Skeletal muscle tissue (tissue), 4 donors: ENCODE results near the gene RASGRF2. TPM values are rescaled to one million over a fixed set of nuclear protein-coding genes. Genes with fewer than 3 reads are reported as not detected.

ENCODE experiments used
- H3K27ac ChIP-seq: one replicate; pipeline ENCODE4 v1.7.0; 2013; ENCODE audit warnings: mild to moderate bottlenecking, low read depth, low read length, inconsistent platforms
- H3K27me3 ChIP-seq, 3 donors: one replicate each; pipeline ENCODE4 v1.7.0; 2013; ENCODE audit warnings: low read length in 3 of 3; ENCODE audit not compliant: control insufficient read depth in 3 of 3, insufficient read depth in 3 of 3
- H3K36me3 ChIP-seq, 3 donors: one replicate each; pipeline ENCODE4 v1.7.0; 2013; ENCODE audit warnings: low read length in 3 of 3; ENCODE audit not compliant: control insufficient read depth in 3 of 3, insufficient read depth in 3 of 3
- H3K4me1 ChIP-seq, 3 donors: one replicate each; pipeline ENCODE4 v1.7.0; 2013; ENCODE audit warnings: low read length in 3 of 3, mild to moderate bottlenecking in 3 of 3; ENCODE audit not compliant: control insufficient read depth in 3 of 3, insufficient read depth in 3 of 3
- H3K4me3 ChIP-seq, 3 donors: one replicate each; pipeline ENCODE4 v1.7.0; 2013; ENCODE audit warnings: low read length in 3 of 3
- H3K9ac ChIP-seq, 3 donors: one replicate each; pipeline ENCODE4 v1.7.0; 2013; ENCODE audit warnings: low read length in 3 of 3, mild to moderate bottlenecking in 3 of 3, moderate library complexity in 2 of 3, low read depth in 1 of 3
- H3K9me3 ChIP-seq, 3 donors: one replicate each; pipeline ENCODE4 v1.7.0; 2013; ENCODE audit warnings: low read length in 3 of 3; ENCODE audit not compliant: control insufficient read depth in 3 of 3
- total RNA-seq: library from RNA; depleted of rRNA; stranded (reverse); fragments of >200 nt; gene quantifications from one replicate; pipeline ENCODE4 v1.2.3, GENCODE V29; 2014
- donor health status: Osteomylitis.

Gene RASGRF2
- total RNA-seq, 1 donor from 2014 or later = 1.0 TPM

DNA sequence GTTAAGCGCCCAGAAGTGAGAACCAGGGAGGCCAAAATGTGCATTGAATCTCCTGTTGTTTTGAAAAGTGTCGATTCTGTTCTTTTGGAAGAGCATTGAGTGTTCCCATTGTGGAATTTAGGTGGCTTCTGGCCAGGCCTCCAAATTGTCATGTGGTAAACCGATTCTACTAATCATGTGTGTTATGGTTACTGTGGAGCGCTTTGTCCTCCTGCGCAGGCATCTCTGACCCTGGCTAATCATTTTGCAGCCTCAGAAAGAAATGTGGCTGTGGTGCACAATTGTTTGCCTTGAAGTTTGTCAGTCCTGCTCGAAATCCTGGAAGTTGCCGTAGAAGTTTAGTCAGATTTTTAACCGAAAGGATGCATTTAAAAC lies 121.3 kb downstream of the RASGRF2 start:
- peaks cover 0 to 2% (median 0%) of the 10 kb centered on the region in 3 donors for H3K36me3 ChIP-seq
- H3K9ac ChIP-seq = no peak overlapping the region
- no peaks in the 10 kb centered on the region for H3K27me3 ChIP-seq
- H3K4me1 ChIP-seq = no peaks in the 10 kb centered on the region
- no peak overlapping the region for H3K27ac ChIP-seq
- H3K4me3 ChIP-seq = no peak overlapping the region
- peaks cover 0 to 5% (median 0%) of the 10 kb centered on the region in 3 donors for H3K9me3 ChIP-seq

GRCh38 chr5:81086881-81087281 lies 126.7 kb downstream of the RASGRF2 start:
- H3K9me3 ChIP-seq = peaks cover 0 to 3% (median 0%) of the 10 kb centered on the region in 3 donors
- H3K36me3 ChIP-seq = no peaks in the 10 kb centered on the region
- H3K9ac ChIP-seq = no peak overlapping the region
- H3K4me3 ChIP-seq = no peak overlapping the region
- H3K27me3 ChIP-seq = no peaks in the 10 kb centered on the region
- no peak overlapping the region for H3K27ac ChIP-seq
- H3K4me1 ChIP-seq = no peaks in the 10 kb centered on the region

DNA sequence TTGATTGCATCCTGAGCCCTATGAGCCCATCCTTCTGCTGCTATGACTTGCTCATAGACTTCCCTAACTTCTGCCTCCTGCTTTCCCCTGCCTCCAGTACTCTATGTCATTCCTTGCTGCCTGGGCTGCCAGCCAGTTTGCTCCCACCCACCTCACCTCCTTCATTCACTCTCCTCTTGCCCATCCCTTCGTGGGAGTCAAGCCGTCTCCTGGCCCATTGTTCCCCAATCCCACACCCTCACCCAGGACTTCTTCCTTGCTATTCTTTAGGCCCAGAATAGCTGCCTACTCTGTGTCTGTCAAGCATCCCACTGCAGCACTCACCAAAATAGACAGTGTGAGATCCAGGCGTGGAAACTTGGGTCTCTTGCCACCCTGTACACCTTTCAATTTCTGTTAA lies 131.0 kb downstream of the RASGRF2 start:
- Histone ChIP-seq H3K9me3 (peaks cover 0 to 3% (median 0%) of the 10 kb centered on the region in 3 donors), H3K4me1 (no peaks in the 10 kb centered on the region), H3K36me3 (no peaks in the 10 kb centered on the region), H3K27me3 (no peaks in the 10 kb centered on the region), H3K27ac (no peak overlapping the region), H3K4me3 (no peak overlapping the region), H3K9ac (no peak overlapping the region)

DNA sequence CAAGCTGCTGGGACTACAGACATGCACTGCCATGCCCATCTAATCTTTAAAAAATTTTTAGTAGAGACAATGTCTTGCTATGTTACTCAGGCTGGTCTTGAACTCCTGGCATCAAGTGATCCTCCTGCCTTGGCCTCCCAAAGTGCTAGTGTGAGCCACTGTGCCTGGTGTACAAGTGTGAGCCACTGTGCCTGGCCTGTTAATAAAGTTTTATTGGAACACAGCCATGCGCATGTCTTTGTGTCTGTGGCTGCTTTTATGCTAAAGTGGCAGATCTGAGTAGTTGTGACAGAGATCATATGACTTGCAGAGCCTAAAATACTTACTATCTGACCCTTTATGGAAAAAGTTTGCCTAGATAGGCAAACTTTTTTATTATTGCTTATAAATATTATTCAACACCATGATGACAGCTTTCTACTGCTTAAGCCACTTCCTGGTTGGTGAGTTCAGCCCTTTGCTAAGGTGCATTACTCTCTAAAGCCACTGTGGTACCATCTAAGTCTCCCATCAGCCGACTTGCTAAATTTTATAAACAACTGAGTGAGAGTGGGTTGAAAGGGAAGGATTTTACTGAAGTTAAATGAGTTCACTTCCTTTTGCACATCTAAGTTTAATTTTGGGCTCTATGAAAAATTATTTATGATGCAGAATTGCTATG lies 133.5 kb downstream of the RASGRF2 start:
- Histone ChIP-seq H3K36me3 (no peaks in the 10 kb centered on the region), H3K27ac (no peak overlapping the region), H3K9me3 (no peaks in the 10 kb centered on the region), H3K9ac (no peak overlapping the region), H3K4me1 (no peaks in the 10 kb centered on the region), H3K27me3 (no peaks in the 10 kb centered on the region), H3K4me3 (no peak overlapping the region)

GRCh38 chr5:81095835-81096234 lies 135.7 kb downstream of the RASGRF2 start:
- Histone ChIP-seq H3K27ac (no peak overlapping the region), H3K9ac (no peak overlapping the region), H3K27me3 (no peaks in the 10 kb centered on the region), H3K4me1 (no peaks in the 10 kb centered on the region), H3K9me3 (no peaks in the 10 kb centered on the region), H3K4me3 (no peak overlapping the region), H3K36me3 (no peaks in the 10 kb centered on the region)

DNA sequence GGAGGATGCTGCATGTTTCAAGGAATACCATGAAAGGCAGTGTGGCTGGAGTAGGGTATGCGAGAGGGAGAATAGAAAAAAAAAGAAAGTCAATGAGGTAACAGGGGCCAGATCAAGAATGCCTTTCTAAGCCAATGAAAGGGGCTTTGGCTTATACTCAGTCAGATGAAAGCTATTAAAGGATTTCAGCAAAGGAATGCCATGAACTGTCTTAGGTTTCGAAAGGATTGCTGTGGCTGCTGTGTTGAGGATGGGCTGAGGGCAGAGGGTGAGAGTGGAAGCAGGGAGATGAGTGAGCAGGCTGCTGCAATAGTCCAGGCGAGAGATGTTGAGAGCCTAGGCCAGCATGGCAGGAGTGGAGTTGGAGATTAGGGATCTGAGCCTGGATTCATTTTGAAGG lies 137.6 kb downstream of the RASGRF2 start:
- Histone ChIP-seq H3K36me3 (no peaks in the 10 kb centered on the region), H3K4me3 (no peak overlapping the region), H3K4me1 (no peaks in the 10 kb centered on the region), H3K27me3 (no peaks in the 10 kb centered on the region), H3K9me3 (no peaks in the 10 kb centered on the region), H3K27ac (no peak overlapping the region), H3K9ac (no peak overlapping the region)

- Histone ChIP-seq H3K4me3 (no peak overlapping the region), H3K36me3 (no peaks in the 10 kb centered on the region), H3K27ac (no peak overlapping the region), H3K9me3 (no peaks in the 10 kb centered on the region), H3K4me1 (no peaks in the 10 kb centered on the region), H3K27me3 (no peaks in the 10 kb centered on the region), H3K9ac (no peak overlapping the region)
Observed at GRCh38 chr5:81105261-81105877, 145.2 kb downstream of the RASGRF2 start.

DNA sequence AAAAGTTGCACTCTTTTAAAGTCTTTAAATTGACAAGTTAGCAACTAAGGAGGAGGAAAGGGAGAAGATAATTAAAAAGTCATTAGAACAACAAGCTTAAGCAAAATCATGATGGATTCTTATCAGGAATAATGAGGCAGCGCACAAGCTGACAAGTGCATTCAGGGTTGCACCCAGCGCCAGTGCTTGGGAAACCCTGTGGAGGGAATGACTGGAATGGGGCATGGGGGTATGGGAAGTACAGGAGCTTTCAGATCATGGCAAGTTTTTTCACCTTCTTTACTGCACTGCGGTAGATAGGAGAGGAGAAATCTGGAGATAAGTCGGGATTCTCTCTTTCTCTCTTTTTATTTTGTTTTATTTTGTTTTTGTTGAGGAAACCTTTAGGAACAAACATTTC lies 155.1 kb downstream of the RASGRF2 start:
- Histone ChIP-seq H3K9ac (no peak overlapping the region), H3K4me1 (no peaks in the 10 kb centered on the region), H3K27ac (no peak overlapping the region), H3K9me3 (no peaks in the 10 kb centered on the region), H3K4me3 (no peak overlapping the region), H3K27me3 (no peaks in the 10 kb centered on the region), H3K36me3 (peaks cover 0 to 3% (median 0%) of the 10 kb centered on the region in 3 donors)

DNA sequence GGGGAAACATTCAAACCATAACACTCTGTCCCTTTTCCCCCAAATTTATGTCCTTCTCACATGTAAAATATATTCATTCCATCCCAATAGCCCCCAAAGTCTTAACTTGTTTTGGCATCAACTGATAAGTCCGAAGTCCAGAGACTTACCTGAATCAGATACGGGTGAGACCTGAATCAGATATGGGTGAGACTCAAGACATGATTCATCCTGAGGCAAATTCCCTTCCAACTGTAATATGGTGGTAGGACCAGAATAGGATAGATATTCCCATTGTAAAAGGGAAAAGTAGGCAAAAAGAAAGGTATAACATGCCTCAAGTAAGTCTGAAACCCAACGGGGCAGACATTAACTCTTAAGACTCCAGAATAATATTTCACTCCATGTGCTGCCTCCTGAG lies 157.4 kb downstream of the RASGRF2 start:
- no peak overlapping the region for H3K9ac ChIP-seq

GRCh38 chr5:81121273-81121672 lies 161.1 kb downstream of the RASGRF2 start:
- H3K4me3 ChIP-seq = no peak overlapping the region
- H3K27me3 ChIP-seq = no peaks in the 10 kb centered on the region
- H3K9ac ChIP-seq = no peak overlapping the region
- no peaks in the 10 kb centered on the region for H3K9me3 ChIP-seq
- no peak overlapping the region for H3K27ac ChIP-seq
- H3K4me1 ChIP-seq = no peaks in the 10 kb centered on the region
- H3K36me3 ChIP-seq = peaks cover 0 to 3% (median 0%) of the 10 kb centered on the region in 3 donors

More for the DNA sequence above, 157.4 kb downstream of the RASGRF2 start:
- H3K4me3 ChIP-seq = no peak overlapping the region
- no peaks in the 10 kb centered on the region for H3K27me3 ChIP-seq
- H3K27ac ChIP-seq = no peak overlapping the region
- H3K9me3 ChIP-seq = no peaks in the 10 kb centered on the region
- H3K36me3 ChIP-seq = peaks cover 0 to 3% (median 0%) of the 10 kb centered on the region in 3 donors
- H3K4me1 ChIP-seq = no peaks in the 10 kb centered on the region
